Bronchial epithelial cell (primary cell): ENCODE measurements around the gene RNF20. TPM values are rescaled to one million over a fixed set of nuclear protein-coding genes. Genes with fewer than 3 reads are reported as not detected.

ENCODE experiments used
- DNase-seq: peaks from one replicate; pipeline ENCODE4 v3.0.0-alpha.2; 2010; ENCODE audit warnings: low read depth
- FAIRE-seq: peaks from 2 replicates; lab custom pipeline; 2011; peaks lifted over from hg19 to GRCh38; lab: Jason Lieb, UNC
- H3K27me3 ChIP-seq: 2 replicates; pipeline ENCODE4 v1.5.1; 2011; ENCODE audit warnings: low read length; ENCODE audit not compliant: control insufficient read depth, insufficient read depth
- H3K36me3 ChIP-seq: 2 replicates; pipeline ENCODE4 v1.5.1; 2011; ENCODE audit warnings: low read length; ENCODE audit not compliant: control insufficient read depth, insufficient read depth
- H3K4me3 ChIP-seq: 2 replicates; pipeline ENCODE4 v1.5.1; 2011; ENCODE audit warnings: mild to moderate bottlenecking, low read depth, low read length, control low read depth
- total RNA-seq: library from RNA; depleted of rRNA; stranded (reverse); fragments of >200 nt; gene quantifications from 2 replicates; pipeline ENCODE4 v1.2.1, GENCODE V29; 2014
- TF ChIP-seq, protein P1 (sequence below): IDR thresholded peaks from 2 replicates; pipeline ENCODE4 v1.5.1; 2011; ENCODE audit warnings: mild to moderate bottlenecking, moderate library complexity, low read length, control low read depth, inconsistent platforms; ENCODE audit not compliant: insufficient read depth, severe bottlenecking

RNF20 gene
- total RNA-seq, 1 donor from 2014 or later: 37.6 TPM

DNA sequence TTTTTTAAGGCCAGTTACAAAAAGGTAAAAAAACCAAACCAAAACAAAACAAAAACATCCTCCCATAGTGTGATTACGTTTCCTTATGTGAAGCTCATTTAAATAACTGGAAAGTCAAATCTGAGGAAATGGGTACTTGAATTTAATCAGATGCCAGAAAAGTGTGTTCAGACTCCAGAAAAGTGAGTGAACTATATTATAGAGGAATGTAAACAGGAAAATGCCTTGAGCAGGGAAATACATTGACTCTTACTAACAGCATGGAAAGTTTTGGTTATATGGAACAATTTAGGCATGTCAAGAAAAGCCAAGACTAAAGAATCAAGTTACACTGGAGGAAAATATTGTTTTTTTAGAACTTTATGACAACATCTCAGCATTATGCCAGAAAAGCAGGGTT lies 37.8 kb upstream of the RNF20 start:
- TF ChIP-seq, protein P1, sequence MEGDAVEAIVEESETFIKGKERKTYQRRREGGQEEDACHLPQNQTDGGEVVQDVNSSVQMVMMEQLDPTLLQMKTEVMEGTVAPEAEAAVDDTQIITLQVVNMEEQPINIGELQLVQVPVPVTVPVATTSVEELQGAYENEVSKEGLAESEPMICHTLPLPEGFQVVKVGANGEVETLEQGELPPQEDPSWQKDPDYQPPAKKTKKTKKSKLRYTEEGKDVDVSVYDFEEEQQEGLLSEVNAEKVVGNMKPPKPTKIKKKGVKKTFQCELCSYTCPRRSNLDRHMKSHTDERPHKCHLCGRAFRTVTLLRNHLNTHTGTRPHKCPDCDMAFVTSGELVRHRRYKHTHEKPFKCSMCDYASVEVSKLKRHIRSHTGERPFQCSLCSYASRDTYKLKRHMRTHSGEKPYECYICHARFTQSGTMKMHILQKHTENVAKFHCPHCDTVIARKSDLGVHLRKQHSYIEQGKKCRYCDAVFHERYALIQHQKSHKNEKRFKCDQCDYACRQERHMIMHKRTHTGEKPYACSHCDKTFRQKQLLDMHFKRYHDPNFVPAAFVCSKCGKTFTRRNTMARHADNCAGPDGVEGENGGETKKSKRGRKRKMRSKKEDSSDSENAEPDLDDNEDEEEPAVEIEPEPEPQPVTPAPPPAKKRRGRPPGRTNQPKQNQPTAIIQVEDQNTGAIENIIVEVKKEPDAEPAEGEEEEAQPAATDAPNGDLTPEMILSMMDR: no peak
- Histone ChIP-seq H3K27me3 (no peaks in the 10 kb centered on the region), H3K36me3 (no peaks in the 10 kb centered on the region), H3K4me3 (no peak overlapping the region)
- peak; percentile 66 for DNase-seq
- no peak for FAIRE-seq

DNA sequence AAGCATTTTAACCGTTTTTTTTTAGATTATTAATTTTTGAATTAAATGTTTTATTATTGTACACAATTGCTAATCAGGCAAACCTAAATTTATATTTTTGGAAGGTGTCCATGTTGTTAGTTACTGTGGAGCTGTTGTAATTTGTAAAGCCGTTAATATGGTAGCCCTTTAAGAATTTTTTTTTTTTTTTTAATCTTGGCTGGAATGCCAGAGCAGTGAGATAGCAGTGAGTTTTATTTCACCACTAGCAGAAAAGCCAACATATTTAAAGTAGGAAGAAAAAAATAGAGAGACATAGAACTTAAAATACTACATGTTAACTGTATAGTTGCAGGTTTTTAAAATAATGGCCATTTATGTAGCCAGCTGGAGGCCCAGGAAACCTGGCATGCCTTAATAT lies 35.3 kb upstream of the RNF20 start:
- DNase-seq: no peak
- no peaks in the 10 kb centered on the region for H3K27me3 ChIP-seq
- TF ChIP-seq, protein P1: no peak
- H3K36me3 ChIP-seq: no peaks in the 10 kb centered on the region
- FAIRE-seq: no peak
- no peak overlapping the region for H3K4me3 ChIP-seq

- H3K4me3 ChIP-seq: no peak overlapping the region
- TF ChIP-seq, protein P1: no peak
Measured at GRCh38 chr9:101504188-101504587, 29.5 kb upstream of the RNF20 start.

DNA sequence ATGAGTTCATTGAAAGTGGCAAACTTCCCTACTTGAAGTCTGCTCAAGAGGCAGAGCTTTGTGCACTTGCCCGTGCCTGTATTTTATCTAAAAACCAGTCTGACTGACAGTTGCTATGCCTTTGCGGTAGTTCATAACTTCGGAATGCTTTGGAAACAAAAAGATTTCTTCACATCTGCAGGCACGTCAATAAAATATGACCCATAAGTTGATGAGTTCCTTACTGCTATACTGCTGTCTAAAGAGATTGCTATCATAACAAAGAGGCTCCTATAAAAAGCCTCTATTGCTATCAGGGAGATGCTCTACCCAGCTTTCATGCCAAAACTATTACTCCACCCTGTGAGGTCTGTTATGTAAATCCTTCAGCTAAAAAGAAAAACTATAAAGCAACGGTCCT lies 25.4 kb upstream of the RNF20 start:
- Histone ChIP-seq H3K27me3 (no peaks in the 10 kb centered on the region), H3K36me3 (no peaks in the 10 kb centered on the region), H3K4me3 (no peak overlapping the region)
- no peak for FAIRE-seq
- DNase-seq: peak; percentile 85
- TF ChIP-seq, protein P1: no peak

More at GRCh38 chr9:101504188-101504587, 29.5 kb upstream of the RNF20 start:
- no peak for FAIRE-seq
- H3K27me3 ChIP-seq: no peaks in the 10 kb centered on the region
- no peak for DNase-seq
- H3K36me3 ChIP-seq: no peaks in the 10 kb centered on the region

DNA sequence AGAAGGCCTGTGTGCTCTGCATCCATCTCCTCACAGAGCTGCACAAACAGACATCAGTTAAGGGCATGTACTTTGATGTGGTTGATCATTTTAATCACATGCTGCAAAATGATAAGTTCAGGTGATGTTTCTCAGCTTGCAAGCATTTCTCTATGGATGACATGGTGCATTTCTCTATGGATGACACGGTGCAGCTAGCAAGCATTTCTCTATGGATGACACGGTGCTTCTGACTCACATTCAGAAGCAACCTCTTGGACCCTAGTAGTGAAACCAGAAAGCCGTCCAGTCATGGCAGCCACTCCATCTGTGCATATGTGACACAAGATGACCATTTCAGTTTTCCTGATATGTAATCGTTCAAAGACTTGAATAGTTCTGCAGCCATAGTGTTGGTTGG lies 24.1 kb upstream of the RNF20 start:
- Histone ChIP-seq H3K27me3 (no peaks in the 10 kb centered on the region), H3K4me3 (no peak overlapping the region), H3K36me3 (no peaks in the 10 kb centered on the region)
- TF ChIP-seq, protein P1: no peak
- DNase-seq (no peak), FAIRE-seq (no peak)

- Histone ChIP-seq H3K4me3 (no peak overlapping the region), H3K27me3 (no peaks in the 10 kb centered on the region), H3K36me3 (no peaks in the 10 kb centered on the region)
- FAIRE-seq: no peak
- TF ChIP-seq, protein P1: no peak
- no peak for DNase-seq
Measured at GRCh38 chr9:101510459-101510858, 23.2 kb upstream of the RNF20 start.
